Stimulated activated CD4-positive, alpha-beta T cell treated with anti-CD3 and anti-CD28 coated beads, TNF-alpha, amount 100 ng/mL, for 24 hours (primary cell): Measurements from ENCODE around the gene C16orf95.
"Not testable (repeated sequence)": the region's sequence is repeated elsewhere in the genome, so short reads cannot be mapped to it uniquely, and the experiment has no call there.

Source experiments
- DNase-seq, 3 experiments: peaks; one replicate each; pipeline ENCODE4 v3.0.0-alpha.2; 2020; ENCODE audit warnings: low read depth in 3 of 3

The C16orf95 gene

DNA sequence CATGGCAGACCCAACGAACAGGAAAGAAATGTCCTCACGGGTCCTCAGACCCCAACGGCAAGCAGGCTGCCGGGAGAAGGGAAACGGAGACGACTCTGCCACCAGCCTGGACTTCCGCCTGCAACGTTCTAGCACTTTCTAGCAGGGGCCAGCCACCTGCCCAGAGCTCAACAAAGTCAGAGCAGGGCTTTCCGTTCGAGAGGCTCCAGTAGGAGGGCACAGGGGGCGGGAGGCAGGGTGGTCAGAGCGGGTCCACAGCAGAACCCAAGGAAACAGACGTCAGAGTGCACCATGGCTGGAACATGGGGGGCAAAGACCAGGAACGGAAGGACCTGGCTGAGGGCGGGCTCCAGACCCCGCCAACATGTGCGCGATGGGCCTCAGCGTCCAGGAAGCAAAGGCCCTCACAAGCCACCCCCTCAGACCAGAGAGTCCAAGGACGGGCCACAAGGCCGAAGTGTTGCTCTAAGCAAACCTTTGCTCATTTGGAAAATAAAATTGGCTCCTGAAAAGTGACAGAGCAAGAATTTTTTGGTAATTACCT is 29.4 kb upstream of the C16orf95 start:
- no peak for DNase-seq

DNA sequence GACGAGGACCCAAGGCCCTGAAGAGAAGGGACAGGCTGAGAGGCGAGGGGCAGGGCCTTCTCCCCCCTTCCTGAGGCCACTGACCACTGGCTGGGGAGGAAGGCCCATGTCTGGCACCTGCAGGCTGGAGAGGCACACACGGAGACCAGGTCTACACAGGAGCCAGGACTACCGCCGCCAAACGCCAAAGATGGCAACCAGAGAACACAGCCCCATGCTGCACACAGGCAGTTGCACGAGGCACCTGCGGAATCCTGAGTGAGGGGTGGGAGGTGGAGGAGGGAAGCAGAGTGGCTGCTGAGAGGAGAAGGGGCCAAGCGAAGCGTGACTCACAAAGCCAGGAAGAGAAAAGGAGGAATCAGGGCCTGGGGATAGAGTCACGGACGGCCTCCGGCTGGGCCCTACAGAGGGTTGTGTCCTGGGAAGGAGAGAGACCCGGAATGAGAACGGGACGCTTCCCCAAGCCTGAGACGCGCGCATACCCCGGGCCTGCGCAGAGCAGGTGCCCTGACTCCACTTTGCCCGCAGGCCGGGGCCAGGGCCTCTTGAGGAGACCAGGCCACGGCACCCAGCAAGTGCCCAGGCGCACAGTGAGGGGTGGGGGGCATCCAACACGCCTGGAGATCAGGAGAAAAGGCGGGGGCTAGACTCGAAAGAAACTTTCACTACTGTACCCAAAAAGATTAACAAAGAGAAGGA is 28.7 kb upstream of the C16orf95 start:
- DNase-seq, result no peak

DNA sequence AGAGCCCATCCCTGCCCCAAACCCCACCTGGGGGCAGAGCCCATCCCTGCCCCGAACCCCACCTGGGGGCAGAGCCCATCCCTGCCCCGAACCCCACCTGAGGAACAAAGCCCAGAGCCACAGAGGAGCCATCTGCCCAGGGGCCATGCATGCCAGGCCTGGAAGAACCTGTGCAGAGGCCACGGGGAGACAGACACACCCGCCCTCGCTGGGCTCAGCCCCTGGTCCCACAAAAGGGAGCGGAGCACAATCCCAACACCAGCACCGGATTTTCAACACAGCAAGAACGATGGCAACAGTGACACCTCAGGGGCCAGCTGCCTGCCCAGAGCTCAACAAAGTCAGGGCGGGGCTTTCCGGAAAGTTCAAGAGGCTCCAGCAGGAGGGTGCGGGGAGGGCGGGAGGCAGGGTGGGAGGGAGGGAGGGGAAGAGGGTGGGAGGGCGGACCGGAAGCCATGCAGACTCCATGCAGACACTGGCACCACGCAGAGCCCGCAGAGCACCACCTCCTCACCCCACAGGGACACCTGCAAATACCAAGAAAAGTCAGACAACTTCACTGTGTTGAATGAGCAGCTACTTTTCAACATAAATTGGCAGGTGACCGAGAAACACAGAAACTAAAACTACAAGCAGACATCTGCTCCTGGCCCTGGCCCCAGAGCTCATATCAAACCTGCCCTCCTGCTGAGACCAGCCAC is 27.9 kb upstream of the C16orf95 start:
- peak in 2 of 3 experiments; percentile 8 to 46 for DNase-seq

- DNase-seq, result no peak
Observed at GRCh38 chr16:87344165-87344930, 27.2 kb upstream of the C16orf95 start.

DNA sequence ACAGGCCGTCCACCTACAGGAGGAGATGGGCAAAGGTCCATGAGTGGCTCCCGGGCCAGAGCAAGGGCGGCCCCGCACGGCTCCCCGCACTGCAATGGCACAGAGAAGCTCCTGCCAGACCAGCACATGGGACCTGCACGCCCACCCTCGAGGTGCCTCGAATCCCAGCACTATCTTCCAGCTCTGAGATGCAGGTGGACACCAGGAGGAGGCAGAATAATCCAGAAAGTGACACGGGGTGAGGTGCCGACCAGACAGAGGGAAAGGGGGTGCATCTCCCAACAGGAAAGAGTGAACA is 26.5 kb upstream of the C16orf95 start:
- DNase-seq, result no peak

GRCh38 chr16:87342978-87343752 is 26.0 kb upstream of the C16orf95 start:
- no peak for DNase-seq

DNA sequence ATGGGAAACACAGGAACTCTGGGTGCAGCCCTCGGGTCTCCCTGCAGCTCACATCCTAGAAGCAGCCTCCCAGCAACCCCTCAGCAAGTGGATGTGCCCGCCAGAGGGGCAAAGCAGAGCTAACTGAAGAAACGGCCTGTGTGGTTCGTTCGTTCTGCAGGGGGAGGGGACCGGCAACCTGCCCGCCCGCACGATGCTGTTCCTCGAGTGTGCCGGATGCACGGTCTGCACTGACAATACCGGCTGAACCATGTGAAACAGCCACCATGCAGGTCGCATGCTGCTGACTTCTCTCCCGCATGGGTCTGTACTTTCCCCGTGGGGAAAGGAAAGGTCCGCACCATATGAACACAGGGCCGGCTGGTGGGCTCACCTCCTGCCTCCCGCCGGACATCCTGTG is 25.3 kb upstream of the C16orf95 start:
- no peak for DNase-seq

GRCh38 chr16:87340198-87340597 is 23.0 kb upstream of the C16orf95 start:
- DNase-seq, result no peak

DNA sequence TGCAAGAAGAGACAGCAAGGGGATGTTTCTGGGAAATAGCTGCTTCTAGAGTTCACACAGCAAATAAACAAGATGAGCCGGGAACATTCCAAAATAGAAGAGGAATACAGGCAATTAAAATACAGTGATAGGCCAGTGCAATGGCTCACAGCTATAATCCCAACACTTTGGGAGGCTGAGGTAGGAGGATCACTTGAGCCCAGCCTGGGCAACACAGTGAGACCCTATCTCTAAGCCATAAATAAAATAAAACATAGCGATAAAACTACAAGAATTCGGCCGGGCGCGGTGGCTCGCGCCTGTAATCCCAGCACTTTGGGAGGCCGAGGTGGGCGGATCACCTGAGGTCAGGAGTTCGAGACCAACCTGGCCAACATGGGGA is 22.5 kb upstream of the C16orf95 start:
- not testable (repeated sequence) for DNase-seq

DNA sequence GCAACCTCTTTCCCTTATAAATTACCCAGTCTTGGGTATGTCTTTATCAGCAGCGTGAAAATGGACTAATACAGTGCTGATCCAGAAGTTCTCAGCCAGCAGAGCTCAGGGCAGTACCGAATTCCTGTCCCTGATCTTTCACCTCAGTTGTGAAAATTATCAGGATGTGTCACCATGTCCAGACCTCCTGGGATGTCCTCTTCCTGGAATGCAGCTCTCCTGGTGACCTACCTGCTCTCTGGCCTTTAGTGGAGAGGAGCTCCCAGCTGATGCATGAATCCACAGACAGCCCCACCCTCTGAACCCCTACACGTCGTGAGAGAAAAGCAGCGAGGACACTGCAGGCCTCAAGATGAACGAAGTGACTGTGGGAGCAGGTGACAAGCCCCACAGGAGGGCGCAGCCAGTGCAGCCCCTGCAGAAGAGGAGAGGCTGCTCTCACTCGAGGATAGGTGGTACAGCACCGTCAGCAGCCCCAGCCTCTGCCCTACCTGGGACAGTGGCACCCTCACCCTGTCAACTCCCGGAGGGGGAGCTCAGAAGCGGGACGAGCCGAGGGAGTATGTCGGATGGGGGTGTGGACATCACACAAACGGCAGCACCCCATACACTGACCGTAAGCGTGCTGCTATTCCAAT is 22.0 kb upstream of the C16orf95 start:
- DNase-seq, result no peak

GRCh38 chr16:87338155-87338765 is 21.1 kb upstream of the C16orf95 start:
- DNase-seq, result no peak

GRCh38 chr16:87337262-87337771 is 20.1 kb upstream of the C16orf95 start:
- no peak for DNase-seq

- no peak for DNase-seq
Observed at GRCh38 chr16:87336434-87337240, 19.4 kb upstream of the C16orf95 start.

GRCh38 chr16:87335625-87336433 is 18.6 kb upstream of the C16orf95 start:
- no peak for DNase-seq

- no peak for DNase-seq
Observed at GRCh38 chr16:87334651-87335624, 17.7 kb upstream of the C16orf95 start.

DNA sequence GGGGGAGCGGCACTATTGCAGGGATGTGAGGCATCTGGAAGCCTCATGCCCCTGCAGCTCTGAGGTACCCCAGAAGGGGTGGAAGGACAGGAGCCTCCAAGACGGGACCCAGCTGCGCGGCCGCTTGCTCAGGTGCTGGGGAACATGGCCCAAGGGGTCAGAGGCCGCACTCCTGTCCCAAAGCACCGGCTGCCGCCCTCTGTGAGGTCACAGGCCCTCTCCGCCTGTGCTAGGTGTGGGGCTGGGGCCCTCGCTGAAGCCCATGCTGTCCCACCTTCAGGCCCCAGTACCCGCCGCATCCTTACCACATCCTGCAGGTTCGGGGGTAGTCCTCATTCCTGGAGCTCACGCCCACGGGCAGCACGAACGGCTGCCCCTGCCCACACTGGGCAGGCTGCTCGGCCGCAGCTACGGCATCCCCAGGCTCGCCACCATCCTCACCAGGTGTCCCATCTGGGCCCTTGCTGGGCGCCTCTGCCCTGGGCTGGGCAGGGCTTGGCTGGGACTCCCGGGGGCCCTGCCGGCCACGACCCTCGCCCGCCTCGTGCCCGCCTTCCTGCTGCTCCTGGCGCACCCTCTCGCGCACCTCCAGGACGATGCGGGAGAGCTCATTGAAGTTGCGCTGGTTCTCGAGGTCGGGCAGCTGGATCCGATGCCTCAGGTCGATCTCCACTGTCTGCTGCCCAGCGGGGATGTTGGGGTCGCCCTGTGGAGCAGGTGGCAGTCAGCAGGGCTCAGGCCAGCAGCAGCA is 16.6 kb upstream of the C16orf95 start:
- no peak for DNase-seq

GRCh38 chr16:87333101-87333500 is 15.9 kb upstream of the C16orf95 start:
- no peak for DNase-seq
